GM23338 (cell line): Measurements from ENCODE around the gene IDI1. TPM values are rescaled to one million over a fixed set of nuclear protein-coding genes. Genes with fewer than 3 reads are reported as not detected.

Source experiments
- ATAC-seq: fragments of 200-7000 bp; cut with Tn5 transposase; 3 replicates; pipeline ENCODE4 v1.9.1; 2020
- DNase-seq: peaks from one replicate; pipeline ENCODE4 v3.0.0-alpha.2; 2015; ENCODE audit warnings: low spot score
- H2AFZ ChIP-seq: fragments of 200-600 bp; sonication (generic); 2 replicates; pipeline ENCODE4 v1.8.0; 2016; ENCODE audit warnings: antibody characterized with exemption, mild to moderate bottlenecking, moderate library complexity
- H3F3A ChIP-seq: fragments of 200-600 bp; sonication (generic); replicated peaks from 2 replicates; pipeline ENCODE4 v1.8.0; 2017; ENCODE audit warnings: antibody characterized with exemption, mixed run types, low read depth
- H3K27ac ChIP-seq: fragments of 200-600 bp; sonication (generic); 2 replicates; pipeline ENCODE4 v1.6.1; 2016; ENCODE audit warnings: low read depth
- H3K27me3 ChIP-seq: fragments of 200-600 bp; sonication (generic); 2 replicates; pipeline ENCODE4 v1.8.0; 2016; ENCODE audit warnings: mild to moderate bottlenecking, mixed run types, moderate library complexity; ENCODE audit not compliant: insufficient read depth
- H3K36me3 ChIP-seq: fragments of 200-600 bp; sonication (generic); 2 replicates; pipeline ENCODE4 v1.8.0; 2016; ENCODE audit warnings: mild to moderate bottlenecking; ENCODE audit not compliant: insufficient read depth
- H3K4me1 ChIP-seq: fragments of 200-600 bp; sonication (generic); 2 replicates; pipeline ENCODE4 v1.8.0; 2016; ENCODE audit warnings: mild to moderate bottlenecking, moderate library complexity; ENCODE audit not compliant: insufficient read depth
- H3K4me2 ChIP-seq: fragments of 200-600 bp; sonication (generic); 2 replicates; pipeline ENCODE4 v1.7.1; 2017; ENCODE audit warnings: mixed run types
- H3K4me3 ChIP-seq: fragments of 200-600 bp; sonication (generic); 2 replicates; pipeline ENCODE4 v1.6.1; 2016; ENCODE audit warnings: mixed run types
- H3K79me2 ChIP-seq: fragments of 200-600 bp; sonication (generic); replicated peaks from 2 replicates; pipeline ENCODE4 v1.8.0; 2017; ENCODE audit warnings: mild to moderate bottlenecking; ENCODE audit not compliant: insufficient read depth
- H3K9me2 ChIP-seq: fragments of 200-600 bp; sonication (generic); 2 replicates; pipeline ENCODE4 v1.8.0; 2017; ENCODE audit not compliant: insufficient read depth
- H4K20me1 ChIP-seq: fragments of 200-600 bp; sonication (generic); replicated peaks from 2 replicates; pipeline ENCODE4 v1.8.0; 2017; ENCODE audit warnings: mild to moderate bottlenecking; ENCODE audit not compliant: insufficient read depth
- H3K27ac Mint-ChIP-seq: 2 replicates; pipeline ENCODE4 v1.8.0; 2020; ENCODE audit warnings: inconsistent platforms, mild to moderate bottlenecking, moderate library complexity, mixed read lengths
- H3K27me3 Mint-ChIP-seq: 3 replicates; pipeline ENCODE4 v1.8.0; 2022; ENCODE audit warnings: low read depth, mild to moderate bottlenecking, moderate library complexity, mixed read lengths, inconsistent platforms; ENCODE audit not compliant: insufficient read depth, poor library complexity
- H3K36me3 Mint-ChIP-seq: 3 replicates; pipeline ENCODE4 v1.8.0; 2021; ENCODE audit warnings: low read depth, mild to moderate bottlenecking, inconsistent platforms, moderate library complexity, mixed read lengths
- H3K4me1 Mint-ChIP-seq: 3 replicates; pipeline ENCODE4 v1.8.0; 2020; ENCODE audit warnings: mild to moderate bottlenecking, inconsistent platforms, mixed read lengths
- H3K4me3 Mint-ChIP-seq: 3 replicates; pipeline ENCODE4 v1.8.0; 2021; ENCODE audit warnings: moderate library complexity, mild to moderate bottlenecking, inconsistent platforms, mixed read lengths
- H3K9me3 Mint-ChIP-seq: 3 replicates; pipeline ENCODE4 v1.8.0; 2020; ENCODE audit warnings: moderate library complexity, mild to moderate bottlenecking, inconsistent platforms, mixed read lengths
- CREB1 ChIP-seq: fragments of 250-450 bp; sonication (Bioruptor Pico); IDR thresholded peaks from 2 replicates; pipeline ENCODE4 v1.5.0; 2020; ENCODE audit warnings: low read depth, mild to moderate bottlenecking, moderate library complexity
- CTCF ChIP-seq, 2 experiments: fragments of 200-600 bp in 1 of 2; sonication (generic) in 1 of 2; conservative IDR thresholded peaks; 2 replicates each; pipeline versions ENCODE4 v1.5.1 to v1.6.1; 2016 to 2017; ENCODE audit warnings: antibody characterized with exemption in 2 of 2, low read depth in 2 of 2, mild to moderate bottlenecking in 2 of 2, moderate library complexity in 1 of 2
- EZH2 ChIP-seq: fragments of 200-600 bp; sonication (generic); IDR thresholded peaks from one replicate; pipeline ENCODE4 v1.8.0; 2017; ENCODE audit warnings: antibody characterized with exemption, mild to moderate bottlenecking, low read depth; ENCODE audit not compliant: unreplicated experiment
- EZH2phosphoT487 ChIP-seq: fragments of 200-600 bp; sonication (generic); IDR thresholded peaks from one replicate; pipeline ENCODE4 v1.8.1; 2018; ENCODE audit warnings: antibody characterized with exemption; ENCODE audit not compliant: unreplicated experiment
- JUNB ChIP-seq: IDR thresholded peaks from one replicate; pipeline ENCODE4 v1.6.1; 2016; ENCODE audit warnings: antibody characterized with exemption; ENCODE audit not compliant: unreplicated experiment
- NANOG ChIP-seq: IDR thresholded peaks from 2 replicates; pipeline ENCODE4 v1.6.1; 2016; ENCODE audit warnings: antibody characterized with exemption, borderline replicate concordance
- POLR2AphosphoS5 ChIP-seq: IDR thresholded peaks from 2 replicates; pipeline ENCODE4 v1.6.1; 2016; ENCODE audit warnings: antibody characterized with exemption, low read depth
- STAT1 ChIP-seq: IDR thresholded peaks from one replicate; pipeline ENCODE4 v1.6.1; 2016; ENCODE audit warnings: antibody characterized with exemption; ENCODE audit not compliant: unreplicated experiment
- ZNF114 ChIP-seq: fragments of 250-450 bp; sonication (Bioruptor Pico); IDR thresholded peaks from 2 replicates; pipeline ENCODE4 v1.5.0; 2020; ENCODE audit warnings: mild to moderate bottlenecking, moderate library complexity
- ZNF331 ChIP-seq: fragments of 250-450 bp; sonication (Bioruptor Pico); IDR thresholded peaks from 2 replicates; pipeline ENCODE4 v1.5.0; 2020; ENCODE audit warnings: low read depth, mild to moderate bottlenecking, moderate library complexity
- polyA plus RNA-seq: library from polyadenylated mRNA; unstranded; fragments of >200 nt; fragmentation: Nextera tagmentation; extraction: Ambion mirVana; gene quantifications from 2 replicates; pipeline ENCODE4 v1.2.1, GENCODE V29; 2016
- total RNA-seq: library from RNA; depleted of rRNA; stranded (reverse); fragments of >200 nt; shearing (Covaris generic); gene quantifications from 2 replicates; pipeline ENCODE4 v1.2.3, GENCODE V29; 2014
- TF ChIP-seq, protein P1 (sequence below): IDR thresholded peaks from 2 replicates; pipeline ENCODE4 v1.6.1; 2016; ENCODE audit warnings: antibody characterized with exemption
- TF ChIP-seq, protein P2 (sequence below): IDR thresholded peaks from one replicate; pipeline ENCODE4 v1.6.1; 2018; ENCODE audit warnings: antibody characterized with exemption; ENCODE audit not compliant: unreplicated experiment
- TF ChIP-seq, protein P3 (sequence below): fragments of 250-450 bp; sonication (Bioruptor Pico); IDR thresholded peaks from 2 replicates; pipeline ENCODE4 v1.5.0; 2020; ENCODE audit warnings: mild to moderate bottlenecking, moderate library complexity

Gene IDI1
- total and polyA plus RNA-seq, 2 experiments from 2014 or later, result 119 to 154 TPM

DNA sequence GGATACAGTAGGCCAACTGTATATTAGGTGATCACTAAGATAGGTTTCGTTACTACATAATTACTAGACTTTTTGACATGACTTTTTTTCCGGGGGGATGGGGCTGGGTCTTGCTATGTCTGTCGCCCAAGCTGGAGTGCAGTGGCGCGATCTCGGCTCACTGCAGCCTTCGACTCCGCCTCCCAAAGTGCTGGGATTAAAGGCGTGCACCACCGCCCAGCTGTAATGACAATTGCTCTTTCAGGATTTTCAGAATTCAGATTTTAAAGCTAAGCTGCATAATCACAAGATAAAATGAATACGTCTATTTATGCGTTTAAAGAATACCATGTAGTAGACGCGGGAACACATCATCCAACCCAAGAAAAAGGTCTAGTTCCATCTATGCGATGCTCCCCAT is 982 bp downstream of the IDI1 start:
- Histone ChIP-seq H3K79me2 (peaks cover 79% of the 10 kb centered on the region), H3K36me3 (peaks cover 15% of the 10 kb centered on the region), H3K27ac (0 out of 2 replicates have a peak overlapping the region, but pooled peaks have one; percentile 98), H3K27me3 (no peaks in the 10 kb centered on the region), H4K20me1 (peaks cover 37% of the 10 kb centered on the region), H3K4me3 (peak overlapping the region; percentile 95), H2AFZ (no peak overlapping the region), H3K9me2 (no peaks in the 10 kb centered on the region), H3K4me1 (peaks cover 22% of the 10 kb centered on the region), H3F3A (peaks cover 30% of the 10 kb centered on the region; the same call in 1 of the 2 replicates), H3K4me2 (peak overlapping the region; percentile 77)
- peaks cover 25% of the 10 kb centered on the region for H3K27me3 Mint-ChIP-seq
- H3K9me3 Mint-ChIP-seq, result no peaks in the 10 kb centered on the region
- peaks cover 26% of the 10 kb centered on the region for H3K4me1 Mint-ChIP-seq
- DNase-seq, result peak; percentile 39
- peak overlapping the region; percentile 99 for H3K27ac Mint-ChIP-seq
- H3K4me3 Mint-ChIP-seq, result peak overlapping the region; percentile 97
- TF ChIP-seq EZH2phosphoT487, result no peak
- no peak for TF ChIP-seq ZNF114
- TF ChIP-seq POLR2AphosphoS5, result no peak
- TF ChIP-seq, protein P1, sequence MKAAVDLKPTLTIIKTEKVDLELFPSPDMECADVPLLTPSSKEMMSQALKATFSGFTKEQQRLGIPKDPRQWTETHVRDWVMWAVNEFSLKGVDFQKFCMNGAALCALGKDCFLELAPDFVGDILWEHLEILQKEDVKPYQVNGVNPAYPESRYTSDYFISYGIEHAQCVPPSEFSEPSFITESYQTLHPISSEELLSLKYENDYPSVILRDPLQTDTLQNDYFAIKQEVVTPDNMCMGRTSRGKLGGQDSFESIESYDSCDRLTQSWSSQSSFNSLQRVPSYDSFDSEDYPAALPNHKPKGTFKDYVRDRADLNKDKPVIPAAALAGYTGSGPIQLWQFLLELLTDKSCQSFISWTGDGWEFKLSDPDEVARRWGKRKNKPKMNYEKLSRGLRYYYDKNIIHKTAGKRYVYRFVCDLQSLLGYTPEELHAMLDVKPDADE, result no peak
- no peak for TF ChIP-seq ZNF331 (CRISPR knock-in tag)
- no peak for TF ChIP-seq JUNB
- TF ChIP-seq, protein P2, sequence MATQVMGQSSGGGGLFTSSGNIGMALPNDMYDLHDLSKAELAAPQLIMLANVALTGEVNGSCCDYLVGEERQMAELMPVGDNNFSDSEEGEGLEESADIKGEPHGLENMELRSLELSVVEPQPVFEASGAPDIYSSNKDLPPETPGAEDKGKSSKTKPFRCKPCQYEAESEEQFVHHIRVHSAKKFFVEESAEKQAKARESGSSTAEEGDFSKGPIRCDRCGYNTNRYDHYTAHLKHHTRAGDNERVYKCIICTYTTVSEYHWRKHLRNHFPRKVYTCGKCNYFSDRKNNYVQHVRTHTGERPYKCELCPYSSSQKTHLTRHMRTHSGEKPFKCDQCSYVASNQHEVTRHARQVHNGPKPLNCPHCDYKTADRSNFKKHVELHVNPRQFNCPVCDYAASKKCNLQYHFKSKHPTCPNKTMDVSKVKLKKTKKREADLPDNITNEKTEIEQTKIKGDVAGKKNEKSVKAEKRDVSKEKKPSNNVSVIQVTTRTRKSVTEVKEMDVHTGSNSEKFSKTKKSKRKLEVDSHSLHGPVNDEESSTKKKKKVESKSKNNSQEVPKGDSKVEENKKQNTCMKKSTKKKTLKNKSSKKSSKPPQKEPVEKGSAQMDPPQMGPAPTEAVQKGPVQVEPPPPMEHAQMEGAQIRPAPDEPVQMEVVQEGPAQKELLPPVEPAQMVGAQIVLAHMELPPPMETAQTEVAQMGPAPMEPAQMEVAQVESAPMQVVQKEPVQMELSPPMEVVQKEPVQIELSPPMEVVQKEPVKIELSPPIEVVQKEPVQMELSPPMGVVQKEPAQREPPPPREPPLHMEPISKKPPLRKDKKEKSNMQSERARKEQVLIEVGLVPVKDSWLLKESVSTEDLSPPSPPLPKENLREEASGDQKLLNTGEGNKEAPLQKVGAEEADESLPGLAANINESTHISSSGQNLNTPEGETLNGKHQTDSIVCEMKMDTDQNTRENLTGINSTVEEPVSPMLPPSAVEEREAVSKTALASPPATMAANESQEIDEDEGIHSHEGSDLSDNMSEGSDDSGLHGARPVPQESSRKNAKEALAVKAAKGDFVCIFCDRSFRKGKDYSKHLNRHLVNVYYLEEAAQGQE, result no peak
- no peak for TF ChIP-seq STAT1
- TF ChIP-seq, protein P3, sequence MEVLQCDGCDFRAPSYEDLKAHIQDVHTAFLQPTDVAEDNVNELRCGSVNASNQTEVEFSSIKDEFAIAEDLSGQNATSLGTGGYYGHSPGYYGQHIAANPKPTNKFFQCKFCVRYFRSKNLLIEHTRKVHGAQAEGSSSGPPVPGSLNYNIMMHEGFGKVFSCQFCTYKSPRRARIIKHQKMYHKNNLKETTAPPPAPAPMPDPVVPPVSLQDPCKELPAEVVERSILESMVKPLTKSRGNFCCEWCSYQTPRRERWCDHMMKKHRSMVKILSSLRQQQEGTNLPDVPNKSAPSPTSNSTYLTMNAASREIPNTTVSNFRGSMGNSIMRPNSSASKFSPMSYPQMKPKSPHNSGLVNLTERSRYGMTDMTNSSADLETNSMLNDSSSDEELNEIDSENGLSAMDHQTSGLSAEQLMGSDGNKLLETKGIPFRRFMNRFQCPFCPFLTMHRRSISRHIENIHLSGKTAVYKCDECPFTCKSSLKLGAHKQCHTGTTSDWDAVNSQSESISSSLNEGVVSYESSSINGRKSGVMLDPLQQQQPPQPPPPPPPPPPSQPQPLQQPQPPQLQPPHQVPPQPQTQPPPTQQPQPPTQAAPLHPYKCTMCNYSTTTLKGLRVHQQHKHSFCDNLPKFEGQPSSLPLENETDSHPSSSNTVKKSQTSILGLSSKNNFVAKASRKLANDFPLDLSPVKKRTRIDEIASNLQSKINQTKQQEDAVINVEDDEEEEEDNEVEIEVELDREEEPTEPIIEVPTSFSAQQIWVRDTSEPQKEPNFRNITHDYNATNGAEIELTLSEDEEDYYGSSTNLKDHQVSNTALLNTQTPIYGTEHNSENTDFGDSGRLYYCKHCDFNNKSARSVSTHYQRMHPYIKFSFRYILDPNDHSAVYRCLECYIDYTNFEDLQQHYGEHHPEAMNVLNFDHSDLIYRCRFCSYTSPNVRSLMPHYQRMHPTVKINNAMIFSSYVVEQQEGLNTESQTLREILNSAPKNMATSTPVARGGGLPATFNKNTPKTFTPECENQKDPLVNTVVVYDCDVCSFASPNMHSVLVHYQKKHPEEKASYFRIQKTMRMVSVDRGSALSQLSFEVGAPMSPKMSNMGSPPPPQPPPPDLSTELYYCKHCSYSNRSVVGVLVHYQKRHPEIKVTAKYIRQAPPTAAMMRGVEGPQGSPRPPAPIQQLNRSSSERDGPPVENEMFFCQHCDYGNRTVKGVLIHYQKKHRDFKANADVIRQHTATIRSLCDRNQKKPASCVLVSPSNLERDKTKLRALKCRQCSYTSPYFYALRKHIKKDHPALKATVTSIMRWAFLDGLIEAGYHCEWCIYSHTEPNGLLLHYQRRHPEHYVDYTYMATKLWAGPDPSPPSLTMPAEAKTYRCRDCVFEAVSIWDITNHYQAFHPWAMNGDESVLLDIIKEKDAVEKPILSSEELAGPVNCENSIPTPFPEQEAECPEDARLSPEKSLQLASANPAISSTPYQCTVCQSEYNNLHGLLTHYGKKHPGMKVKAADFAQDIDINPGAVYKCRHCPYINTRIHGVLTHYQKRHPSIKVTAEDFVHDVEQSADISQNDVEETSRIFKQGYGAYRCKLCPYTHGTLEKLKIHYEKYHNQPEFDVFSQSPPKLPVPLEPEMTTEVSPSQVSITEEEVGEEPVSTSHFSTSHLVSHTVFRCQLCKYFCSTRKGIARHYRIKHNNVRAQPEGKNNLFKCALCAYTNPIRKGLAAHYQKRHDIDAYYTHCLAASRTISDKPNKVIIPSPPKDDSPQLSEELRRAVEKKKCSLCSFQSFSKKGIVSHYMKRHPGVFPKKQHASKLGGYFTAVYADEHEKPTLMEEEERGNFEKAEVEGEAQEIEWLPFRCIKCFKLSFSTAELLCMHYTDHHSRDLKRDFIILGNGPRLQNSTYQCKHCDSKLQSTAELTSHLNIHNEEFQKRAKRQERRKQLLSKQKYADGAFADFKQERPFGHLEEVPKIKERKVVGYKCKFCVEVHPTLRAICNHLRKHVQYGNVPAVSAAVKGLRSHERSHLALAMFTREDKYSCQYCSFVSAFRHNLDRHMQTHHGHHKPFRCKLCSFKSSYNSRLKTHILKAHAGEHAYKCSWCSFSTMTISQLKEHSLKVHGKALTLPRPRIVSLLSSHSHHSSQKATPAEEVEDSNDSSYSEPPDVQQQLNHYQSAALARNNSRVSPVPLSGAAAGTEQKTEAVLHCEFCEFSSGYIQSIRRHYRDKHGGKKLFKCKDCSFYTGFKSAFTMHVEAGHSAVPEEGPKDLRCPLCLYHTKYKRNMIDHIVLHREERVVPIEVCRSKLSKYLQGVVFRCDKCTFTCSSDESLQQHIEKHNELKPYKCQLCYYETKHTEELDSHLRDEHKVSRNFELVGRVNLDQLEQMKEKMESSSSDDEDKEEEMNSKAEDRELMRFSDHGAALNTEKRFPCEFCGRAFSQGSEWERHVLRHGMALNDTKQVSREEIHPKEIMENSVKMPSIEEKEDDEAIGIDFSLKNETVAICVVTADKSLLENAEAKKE (CRISPR knock-in tag), result no peak
- no peak for TF ChIP-seq NANOG
- no peak for TF ChIP-seq EZH2
- TF ChIP-seq CTCF (conservative IDR thresholded peaks at IDR 0.05; ENCODE audit: low read depth in 2 of 2), result no peak
- TF ChIP-seq CREB1 (CRISPR knock-in tag), result no peak
- ATAC-seq, result peak; percentile 6; the same call in 2 of the 3 replicates
- H3K36me3 Mint-ChIP-seq, result peaks cover 44% of the 10 kb centered on the region
